Measurements from ENCODE around the gene SDF2. TPM values are rescaled to one million over a fixed set of nuclear protein-coding genes. Genes with fewer than 3 reads are reported as not detected.

SDF2 gene
- total and polyA plus RNA-seq, 10 of the 15 experiments (the other 5 are each of a cell fraction or from before 2014, with no cell fraction given), result 29.8 to 81.0 (median 41.5) TPM

- ChIA-PET RAD21 (ENCODE audit: unreplicated experiment) (interaction anchor here (0.6 to 3.4 kb wide), 14 partner anchors 9 to 241 kb away, joined by 3 to 20 read pairs (median 5); partner anchors contain the start of genes BLTP2, PIGS, RPL23A and SDF2), SMC1A (ENCODE audit: uncharacterized antibody, unreplicated experiment) (interaction anchor here (0.6 to 2.6 kb wide), 13 partner anchors 9 to 160 kb away, joined by 3 to 13 read pairs (median 3); partner anchors contain the start of genes RPL23A, SDF2, SUPT6H and TLCD1), POLR2A (interaction anchor here (0.5 to 3.5 kb wide), 21 partner anchors 9 to 240 kb away, joined by 3 to 29 read pairs (median 5); partner anchors contain the start of genes ALDOC, BLTP2, NEK8 and PIGS), CTCF (interaction anchor here (0.6 to 3.1 kb wide), 12 partner anchors 8 to 406 kb away, joined by 3 to 18 read pairs (median 4); partner anchors contain the start of genes RPL23A and TLCD1)
- H3K36me3 ChIP-seq (ENCODE audit: control insufficient read depth in 2 of 2, insufficient read depth in 2 of 2, low read length in 1 of 2), result no peaks in the 10 kb centered on the region; a peak in 1 of 4 replicates
- H2AFZ ChIP-seq (ENCODE audit: control insufficient read depth, low read depth, low read length), result peak overlapping the region; percentile 93
- H3K4me1 ChIP-seq (ENCODE audit: control insufficient read depth, insufficient read depth, low read length), result peaks cover 9% of the 10 kb centered on the region
- in situ Hi-C loops (cut with MboI), result no loop called here
- peak overlapping the region; percentile 95 for H3K4me2 ChIP-seq (ENCODE audit: control insufficient read depth, insufficient read depth)
- intact Hi-C loops (cut with micrococcal nuclease; ENCODE audit: unreplicated experiment), result loop anchor here (2.0 to 10.0 kb wide), 2 partner anchors 64 to 156 kb away; partner anchors contain the start of gene UNC119
- peak overlapping the region; percentile 72 for H3K9ac ChIP-seq (ENCODE audit: control insufficient read depth, insufficient read depth, low read length)
- H3K27ac ChIP-seq (ENCODE audit: control insufficient read depth, insufficient read depth), result peak overlapping the region; percentile 61
- peak; percentile 94 for ATAC-seq
- no peaks in the 10 kb centered on the region for H4K20me1 ChIP-seq (ENCODE audit: control insufficient read depth, insufficient read depth)
- FAIRE-seq, result peak; percentile 81
- WGBS (ENCODE audit: insufficient coverage, insufficient replicate concordance, low lambda C conversion rate, missing lambda C conversion rate), result 3% methylated on average over 60 of the region's 74 CpGs
- DNase-seq (ENCODE audit: low read depth, low spot score), result peak; percentile 50
- peak overlapping the region; percentile 73 for H3K4me3 ChIP-seq
- H3K9me3 ChIP-seq (replicated peaks; ENCODE audit: control insufficient read depth, insufficient read depth, low read length), result no peaks in the 10 kb centered on the region
- H3K27me3 ChIP-seq (replicated peaks in 1 of 2; ENCODE audit: control insufficient read depth in 2 of 2, insufficient read depth in 2 of 2, low read length in 1 of 2), result no peaks in the 10 kb centered on the region
- no peaks in the 10 kb centered on the region for H3K79me2 ChIP-seq (ENCODE audit: control insufficient read depth, insufficient read depth, low read length)
- BruUV-seq (replicated peaks), result no TSS peak
- TF ChIP-seq MTA2 (IDR thresholded peaks at IDR 0.05; ENCODE audit: low read depth) (no peak), HDAC2 (IDR thresholded peaks at IDR 0.05) (0 out of 2 replicates have a peak, but pooled peaks have one; percentile 36), PML (IDR thresholded peaks at IDR 0.05; ENCODE audit: low read length) (no peak), POU2F2 (IDR thresholded peaks at IDR 0.05; ENCODE audit: borderline replicate concordance, low read depth, low read length) (0 out of 3 replicates have a peak, but pooled peaks have one; percentile 19), BHLHE40 (IDR thresholded peaks at IDR 0.05; ENCODE audit: borderline replicate concordance in 1 of 2, low read depth in 2 of 2, low read length in 1 of 2) (peak in 1 of 2 experiments; percentile 62; a peak in 1 of 4 replicates), ZNF687 (IDR thresholded peaks at IDR 0.05) (peak; percentile 76), SMC3 (IDR thresholded peaks at IDR 0.05; ENCODE audit: borderline replicate concordance, low read length) (no peak), LARP7 (IDR thresholded peaks at IDR 0.05) (peak; percentile 30; the same call in 1 of the 2 replicates), ELK1 (IDR thresholded peaks at IDR 0.05; ENCODE audit: low read depth, low read length) (no peak), IKZF1 (conservative IDR thresholded peaks at IDR 0.05) (0 out of 2 replicates have a peak, but pooled peaks have one; percentile 43), CUX1 (IDR thresholded peaks at IDR 0.05; ENCODE audit: insufficient replicate concordance, low read depth, low read length) (no peak)
These were observed 49.4 kb upstream of the SDF2 start for GRCh38 chr17:28710861-28711722.

All from GM12878 (cell line).